ENCODE measurements around the gene HIC1. TPM values are rescaled to one million over a fixed set of nuclear protein-coding genes. Genes with fewer than 3 reads are reported as not detected.

HIC1 gene
- total RNA-seq, 1 donor from 2014 or later, result 9.3 TPM

- Mint-ChIP-seq H3K4me1 (peaks cover 18% of the 10 kb centered on the region), H3K27ac (no peak overlapping the region), H3K4me3 (no peak overlapping the region), H3K9me3 (no peaks in the 10 kb centered on the region), H3K36me3 (ENCODE audit: low read depth) (peaks cover 6% of the 10 kb centered on the region), H3K27me3 (no peaks in the 10 kb centered on the region)
- intact Hi-C loops (cut with micrococcal nuclease), result no loop called here
- TF ChIP-seq CTCF (IDR thresholded peaks at IDR 0.05), result no peak
- DNase-seq (no peak), ATAC-seq (ENCODE audit: low read depth) (peak; percentile 53)
- CTCF ChIA-PET, result interaction anchor here (0.8 to 1.9 kb wide), 5 partner anchors 39 to 150 kb away, joined by 3 to 9 read pairs (median 4); partner anchors contain the start of gene HIC1
- POLR2A ChIA-PET, result interaction anchor here (0.5 to 16.3 kb wide), 3 partner anchors 29 to 408 kb away, joined by 3 to 449 read pairs (median 3); partner anchors contain the start of gene HIC1
Observed at GRCh38 chr17:2094891-2095535, 40.1 kb downstream of the HIC1 start.

GRCh38 chr17:2095536-2095910 is 40.6 kb downstream of the HIC1 start:
- peaks cover 13% of the 10 kb centered on the region for H3K4me1 Mint-ChIP-seq
- peaks cover 6% of the 10 kb centered on the region for H3K36me3 Mint-ChIP-seq (ENCODE audit: low read depth)
- ChIA-PET POLR2A (interaction anchor here (16.3 kb wide), 1 partner anchor 29 kb away, joined by 449 read pairs; the partner anchor contains the start of gene HIC1), CTCF (interaction anchor here (1.1 to 1.9 kb wide), 3 partner anchors 120 to 149 kb away, joined by 3 to 9 read pairs (median 3); no protein-coding TSS in a partner anchor)
- no peak overlapping the region for H3K4me3 Mint-ChIP-seq
- TF ChIP-seq CTCF (IDR thresholded peaks at IDR 0.05), result no peak
- ATAC-seq (ENCODE audit: low read depth), result no peak
- no peak overlapping the region for H3K27ac Mint-ChIP-seq
- H3K9me3 Mint-ChIP-seq, result no peaks in the 10 kb centered on the region
- no peak for DNase-seq
- intact Hi-C loops (cut with micrococcal nuclease), result no loop called here
- no peaks in the 10 kb centered on the region for H3K27me3 Mint-ChIP-seq

GRCh38 chr17:2101448-2102257 is 46.8 kb downstream of the HIC1 start:
- peak overlapping the region; percentile 14 for H3K27ac Mint-ChIP-seq
- DNase-seq, result no peak
- ChIA-PET CTCF (interaction anchor here (1.0 to 1.5 kb wide), 2 partner anchors 23 to 143 kb away, joined by 3 read pairs; no protein-coding TSS in a partner anchor), POLR2A (interaction anchor here (1.0 to 3.3 kb wide), 2 partner anchors 12 to 14 kb away, joined by 3 to 25 read pairs; no protein-coding TSS in a partner anchor)
- peaks cover 12% of the 10 kb centered on the region for H3K4me1 Mint-ChIP-seq
- H3K36me3 Mint-ChIP-seq (ENCODE audit: low read depth), result peaks cover 7% of the 10 kb centered on the region
- ATAC-seq (ENCODE audit: low read depth), result peak; percentile 69
- H3K27me3 Mint-ChIP-seq, result no peaks in the 10 kb centered on the region
- H3K4me3 Mint-ChIP-seq, result no peak overlapping the region
- H3K9me3 Mint-ChIP-seq, result no peaks in the 10 kb centered on the region
- intact Hi-C loops (cut with micrococcal nuclease), result loop anchor here (5.0 kb wide), 1 partner anchor 44 kb away; the partner anchor contains the start of gene HIC1
- no peak for TF ChIP-seq CTCF (IDR thresholded peaks at IDR 0.05)

- H3K4me1 Mint-ChIP-seq, result peaks cover 12% of the 10 kb centered on the region
- CTCF ChIA-PET, result interaction anchor here (0.7 to 2.1 kb wide), 4 partner anchors 10 to 141 kb away, joined by 3 to 9 read pairs (median 4); no protein-coding TSS in a partner anchor
- H3K4me3 Mint-ChIP-seq, result no peak overlapping the region
- H3K27ac Mint-ChIP-seq, result no peak overlapping the region
- H3K27me3 Mint-ChIP-seq, result no peaks in the 10 kb centered on the region
- POLR2A ChIA-PET, result interaction anchor here (1.0 kb wide), 1 partner anchor 13 kb away, joined by 11 read pairs; no protein-coding TSS in a partner anchor
- ATAC-seq (ENCODE audit: low read depth) (no peak), DNase-seq (no peak)
- no peak for TF ChIP-seq CTCF (IDR thresholded peaks at IDR 0.05)
- intact Hi-C loops (cut with micrococcal nuclease), result loop anchor here (5.0 kb wide), 1 partner anchor 46 kb away; the partner anchor contains the start of gene HIC1
- H3K9me3 Mint-ChIP-seq, result no peaks in the 10 kb centered on the region
- H3K36me3 Mint-ChIP-seq (ENCODE audit: low read depth), result peaks cover 9% of the 10 kb centered on the region
Observed at GRCh38 chr17:2102931-2103809, 48.3 kb downstream of the HIC1 start.

Data from activated B cell treated with CpG ODN at 0.5 μM for 24 hours (primary cell).